PC-3 (cell line): Measurements from ENCODE around the gene MYO1H. TPM values are rescaled to one million over a fixed set of nuclear protein-coding genes. Genes with fewer than 3 reads are reported as not detected.

ENCODE experiments used
- ATAC-seq: fragments of 200-7000 bp; cut with Tn5 transposase; 2 replicates; pipeline ENCODE4 v1.9.1; 2020; ENCODE audit warnings: mild to moderate bottlenecking, moderate library complexity
- BruUV-seq: library from RNA; stranded (reverse); fragments of 400-500 nt; replicated peaks from 2 replicates; lab custom pipeline; 2021; lab: Mats Ljungman, UMichigan
- CTCF ChIA-PET: fragments of 300-600 bp; sonication (Branson Sonifier 250); formaldehyde crosslinking; loops from one replicate; lab custom pipeline; 2022; ENCODE audit warnings: antibody characterized with exemption; lab: Charles Lee
- POLR2A ChIA-PET: fragments of 300-600 bp; sonication (Branson Sonifier 250); formaldehyde crosslinking; loops from one replicate; lab custom pipeline; 2022; ENCODE audit warnings: antibody characterized with exemption; ENCODE audit not compliant: unreplicated experiment; lab: Charles Lee
- DNase-seq: peaks from one replicate; pipeline ENCODE4 v3.0.0-alpha.2; 2015
- H2AFZ ChIP-seq: fragments of 300-600 bp; sonication (generic); 2 replicates; pipeline ENCODE4 v1.6.0; 2016; ENCODE audit warnings: antibody characterized with exemption, low read length
- H3F3A ChIP-seq: fragments of 300-600 bp; sonication (generic); one replicate; pipeline ENCODE4 v1.6.0; 2017; ENCODE audit warnings: antibody characterized with exemption, low read length, control low read depth, mild to moderate bottlenecking; ENCODE audit not compliant: unreplicated experiment
- H3K27ac ChIP-seq: fragments of 300-600 bp; sonication (generic); 2 replicates; pipeline ENCODE4 v1.5.1; 2016; ENCODE audit warnings: mild to moderate bottlenecking, low read length
- H3K27me3 ChIP-seq: fragments of 300-600 bp; sonication (generic); 2 replicates; pipeline ENCODE4 v1.6.1; 2016; ENCODE audit warnings: low read length, mixed read lengths
- H3K36me3 ChIP-seq: fragments of 300-600 bp; sonication (generic); 2 replicates; pipeline ENCODE4 v1.6.1; 2016; ENCODE audit warnings: low read depth, mixed run types, low read length, mixed read lengths
- H3K4me1 ChIP-seq: fragments of 300-600 bp; sonication (generic); 2 replicates; pipeline ENCODE4 v1.5.1; 2016; ENCODE audit warnings: low read length; ENCODE audit not compliant: insufficient read depth
- H3K4me2 ChIP-seq: fragments of 300-600 bp; sonication (generic); 2 replicates; pipeline ENCODE4 v1.6.0; 2016; ENCODE audit warnings: low read length
- H3K4me3 ChIP-seq: fragments of 300-600 bp; sonication (generic); 2 replicates; pipeline ENCODE4 v1.5.1; 2016; ENCODE audit warnings: mild to moderate bottlenecking, low read length, mixed read lengths
- H3K79me2 ChIP-seq: fragments of 300-600 bp; sonication (generic); 2 replicates; pipeline ENCODE4 v1.6.1; 2017; ENCODE audit warnings: low read length, mixed read lengths
- H3K9ac ChIP-seq: fragments of 300-600 bp; sonication (generic); 2 replicates; pipeline ENCODE4 v1.6.0; 2016; ENCODE audit warnings: mild to moderate bottlenecking, low read length
- H3K9me2 ChIP-seq: fragments of 300-600 bp; sonication (generic); replicated peaks from 2 replicates; pipeline ENCODE4 v1.6.1; 2016; ENCODE audit warnings: mixed run types, low read length, mixed read lengths
- H3K9me3 ChIP-seq: fragments of 300-600 bp; sonication (generic); 2 replicates; pipeline ENCODE4 v1.6.1; 2016; ENCODE audit warnings: low read length, mixed read lengths
- H4K20me1 ChIP-seq: fragments of 300-600 bp; sonication (generic); 2 replicates; pipeline ENCODE4 v1.6.1; 2016; ENCODE audit warnings: low read length, mixed read lengths
- CTCF ChIP-seq: fragments of 300-600 bp; sonication (generic); conservative IDR thresholded peaks from 2 replicates; pipeline ENCODE4 v1.5.1; 2017; ENCODE audit warnings: antibody characterized with exemption, low read depth, mild to moderate bottlenecking, low read length
- EZH2 ChIP-seq: fragments of 300-600 bp; sonication (generic); IDR thresholded peaks from one replicate; pipeline ENCODE4 v1.6.1; 2017; ENCODE audit warnings: antibody characterized with exemption, mild to moderate bottlenecking, low read length; ENCODE audit not compliant: unreplicated experiment
- EZH2phosphoT487 ChIP-seq: fragments of 300-600 bp; sonication (generic); IDR thresholded peaks from 2 replicates; pipeline ENCODE4 v1.6.1; 2018; ENCODE audit warnings: mild to moderate bottlenecking, antibody characterized with exemption, low read length, borderline replicate concordance
- intact Hi-C: fragments of 100-400 bp; cut with micrococcal nuclease; formaldehyde crosslinking; loops from 2 replicates; pipeline ENCODE4 v1.9.0; 2023
- total RNA-seq: library from RNA; depleted of rRNA; stranded (reverse); fragments of >200 nt; gene quantifications from 2 replicates; pipeline ENCODE4 v1.2.3, GENCODE V29; 2014

Gene MYO1H
- total RNA-seq, 1 experiment from 2014 or later: not detected

GRCh38 chr12:109433618-109434017 is 85.9 kb downstream of the MYO1H start:
- intact Hi-C loops: loop anchor here (5.0 kb wide), 1 partner anchor 59 kb away; no protein-coding TSS in a partner anchor
- POLR2A ChIA-PET: no interaction called here

GRCh38 chr12:109434582-109434981 is 86.9 kb downstream of the MYO1H start:
- H4K20me1 ChIP-seq: no peaks in the 10 kb centered on the region
- no peak overlapping the region for H2AFZ ChIP-seq
- no peak overlapping the region for H3K4me3 ChIP-seq
- H3K36me3 ChIP-seq: no peaks in the 10 kb centered on the region
- H3K4me1 ChIP-seq: peaks cover 4% of the 10 kb centered on the region
- H3K4me2 ChIP-seq: no peak overlapping the region
- no peak overlapping the region for H3K9ac ChIP-seq
- ATAC-seq (no peak), DNase-seq (no peak)
- H3K27me3 ChIP-seq: no peaks in the 10 kb centered on the region
- BruUV-seq: no TSS peak
- CTCF ChIA-PET: no interaction called here
- no peaks in the 10 kb centered on the region for H3K9me2 ChIP-seq
- no peaks in the 10 kb centered on the region for H3K79me2 ChIP-seq
- intact Hi-C loops: loop anchor here (5.0 kb wide), 1 partner anchor 58 kb away; no protein-coding TSS in a partner anchor
- H3K9me3 ChIP-seq: no peaks in the 10 kb centered on the region
- no peak overlapping the region for H3K27ac ChIP-seq
- POLR2A ChIA-PET: no interaction called here
- TF ChIP-seq EZH2phosphoT487: no peak
- no peak for TF ChIP-seq CTCF
- no peak for TF ChIP-seq EZH2
- H3F3A ChIP-seq: no peaks in the 10 kb centered on the region

More at GRCh38 chr12:109433618-109434017, 85.9 kb downstream of the MYO1H start:
- no peaks in the 10 kb centered on the region for H3F3A ChIP-seq
- DNase-seq (no peak), ATAC-seq (peak; percentile 21; the same call in 1 of the 2 replicates)
- H3K9me2 ChIP-seq: no peaks in the 10 kb centered on the region
- no peak overlapping the region for H3K4me2 ChIP-seq
- H3K9ac ChIP-seq: no peak overlapping the region
- H4K20me1 ChIP-seq: no peaks in the 10 kb centered on the region
- no peak overlapping the region for H2AFZ ChIP-seq
- H3K9me3 ChIP-seq: no peaks in the 10 kb centered on the region
- CTCF ChIA-PET: interaction anchor here (0.5 to 1.5 kb wide), 7 partner anchors 29 to 340 kb away, joined by 3 to 16 read pairs (median 3); no protein-coding TSS in a partner anchor
- H3K27me3 ChIP-seq: no peaks in the 10 kb centered on the region
- no peaks in the 10 kb centered on the region for H3K79me2 ChIP-seq
- no peak overlapping the region for H3K4me3 ChIP-seq
- H3K27ac ChIP-seq: no peak overlapping the region
- H3K4me1 ChIP-seq: peaks cover 4% of the 10 kb centered on the region
- TF ChIP-seq CTCF (peak; percentile 48; the same call in 1 of the 2 replicates), EZH2phosphoT487 (no peak)
- no peaks in the 10 kb centered on the region for H3K36me3 ChIP-seq
- no TSS peak for BruUV-seq

- no peak for ATAC-seq
- H3K4me1 ChIP-seq: peaks cover 4% of the 10 kb centered on the region
Observed at GRCh38 chr12:109435428-109436187, 87.9 kb downstream of the MYO1H start.

More at GRCh38 chr12:109435428-109436187, 87.9 kb downstream of the MYO1H start:
- CTCF ChIA-PET: no interaction called here
- intact Hi-C loops: no loop called here
- H3K9me3 ChIP-seq: no peaks in the 10 kb centered on the region
- no peaks in the 10 kb centered on the region for H3K9me2 ChIP-seq
- no peak for DNase-seq
- no peaks in the 10 kb centered on the region for H3K27me3 ChIP-seq
- no peaks in the 10 kb centered on the region for H3F3A ChIP-seq
- no peaks in the 10 kb centered on the region for H3K36me3 ChIP-seq
- H3K4me3 ChIP-seq: no peak overlapping the region
- H4K20me1 ChIP-seq: no peaks in the 10 kb centered on the region
- BruUV-seq: no TSS peak
- POLR2A ChIA-PET: interaction anchor here (0.6 kb wide), 1 partner anchor 72 kb away, joined by 4 read pairs; no protein-coding TSS in a partner anchor
- no peak overlapping the region for H3K4me2 ChIP-seq
- no peak overlapping the region for H2AFZ ChIP-seq
- no peak overlapping the region for H3K9ac ChIP-seq
- no peaks in the 10 kb centered on the region for H3K79me2 ChIP-seq
- no peak for TF ChIP-seq EZH2phosphoT487
- TF ChIP-seq CTCF: no peak
- TF ChIP-seq EZH2: no peak
- H3K27ac ChIP-seq: no peak overlapping the region
